ENCODE measurements around the gene LRRN2.

- TF ChIP-seq SUZ12 (IDR thresholded peaks at IDR 0.05; ENCODE audit: extremely low read depth, insufficient read depth, insufficient read length) = no peak
- no peak for TF ChIP-seq ZNF274 (IDR thresholded peaks at IDR 0.05; ENCODE audit: low read depth, low read length)
- no peak for TF ChIP-seq YY1 (IDR thresholded peaks at IDR 0.05; ENCODE audit: insufficient read depth, insufficient read length)
Measured at GRCh38 chr1:204572923-204573922, 112.3 kb downstream of the LRRN2 start.

All from NT2/D1 (cell line).